H1 (cell line): Measurements from ENCODE around the gene STT3A. TPM values are rescaled to one million over a fixed set of nuclear protein-coding genes. Genes with fewer than 3 reads are reported as not detected.

Experiments
- NANOG ChIP-seq: IDR thresholded peaks from 2 replicates; pipeline ENCODE4 v1.6.1; 2011; ENCODE audit warnings: low read length, low read depth, mild to moderate bottlenecking, inconsistent platforms; ENCODE audit not compliant: insufficient read depth, poor library complexity, severe bottlenecking
- POU5F1 ChIP-seq: IDR thresholded peaks from 2 replicates; pipeline ENCODE4 v1.6.1; 2011; ENCODE audit warnings: low read depth, mild to moderate bottlenecking, low read length, moderate library complexity
- RNF2 ChIP-seq: fragments of 200-900, 300-1000 bp; sonication (generic); IDR thresholded peaks from 2 replicates; pipeline ENCODE4 v1.7.1; 2016; ENCODE audit warnings: borderline replicate concordance, low read depth, mild to moderate bottlenecking, antibody characterized with exemption, low read length; ENCODE audit not compliant: poor library complexity, severe bottlenecking; ENCODE audit errors: missing control alignments
- YY1 ChIP-seq: IDR thresholded peaks from 2 replicates; pipeline ENCODE4 v1.6.1; 2011; ENCODE audit warnings: low read depth, mild to moderate bottlenecking, low read length
- polyA plus RNA-seq, 7 experiments: library from polyadenylated mRNA; depleted of rRNA in 3 of 7; stranded (reverse) in 5 of 7; unstranded in 2 of 7; fragments of >200 nt in 5 of 7; fragments of 200-250 nt in 2 of 7; gene quantifications; 1 replicate in 5 of 7; 2 replicates in 1 of 7; 4 replicates in 1 of 7; pipeline versions ENCODE4 v1.2.1 to v1.2.3, GENCODE V29; 2011 to 2013; ENCODE audit warnings: missing spikeins in 2 of 7, mixed read lengths in 2 of 7
- total RNA-seq: library from RNA; stranded (reverse); fragmentation: NEBNext Ultra II Directional; extraction: Animal tissue kit (Norgen Biotek cat#: 25700); gene quantifications from 2 replicates; pipeline ENCODE4 v1.2.1, GENCODE V29; 2021

The STT3A gene
- total and polyA plus RNA-seq, 2 of the 8 experiments (the other 6 are each of a cell fraction or from before 2014, with no cell fraction given) = 173 to 211 TPM

GRCh38 chr11:125564357-125564756, 28.3 kb upstream of the STT3A start (continued):
- TF ChIP-seq RNF2 (no peak), POU5F1 (no peak), NANOG (no peak), YY1 (no peak)
